HG03469 (cell line): ENCODE data around the gene EEA1.

ENCODE experiments used
- ATAC-seq: cut with Tn5 transposase; IDR thresholded peaks from one replicate; pipeline ENCODE4 v1.9.1; 2021; ENCODE audit warnings: mild to moderate bottlenecking, moderate library complexity, moderate number of reproducible peaks; ENCODE audit not compliant: unreplicated experiment

EEA1 gene

DNA sequence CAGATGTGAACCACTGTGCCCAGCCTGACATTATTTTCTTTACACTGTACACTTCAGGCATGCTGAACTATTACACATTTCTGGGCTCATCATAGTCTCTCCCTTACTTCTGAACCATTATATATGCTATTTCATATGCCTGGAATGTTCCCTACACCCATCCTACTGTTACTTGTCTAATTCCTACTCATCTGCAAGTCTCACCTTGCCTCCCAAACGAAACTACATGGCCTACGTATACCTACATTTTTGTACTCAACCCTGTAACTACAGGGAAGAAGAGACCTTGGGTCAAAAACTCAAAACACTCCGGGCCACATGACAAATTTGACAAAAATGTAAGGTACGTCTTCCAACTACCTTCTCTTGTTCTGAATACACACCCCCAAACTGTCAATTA lies 9.5 kb upstream of the EEA1 start:
- ATAC-seq, result no peak

DNA sequence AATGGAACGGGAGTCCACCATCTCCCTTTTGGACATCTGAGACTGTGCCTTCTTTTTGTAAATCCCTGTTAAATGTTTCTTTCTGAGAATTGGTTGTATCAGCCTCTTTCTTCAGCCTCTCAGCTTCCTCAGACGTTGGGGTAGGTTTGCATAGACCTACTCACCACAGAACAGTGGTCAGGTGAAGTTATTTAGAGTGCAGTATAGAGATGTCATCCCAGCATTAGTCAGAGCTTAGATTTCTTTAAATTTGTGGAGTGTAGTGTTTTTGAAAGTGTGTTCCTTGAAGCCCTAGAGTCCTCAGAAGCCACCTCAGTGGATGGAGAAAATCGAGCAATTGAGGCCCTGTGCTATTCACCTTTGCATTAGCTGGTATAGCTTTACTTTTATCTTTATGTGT lies 8.9 kb upstream of the EEA1 start:
- peak; percentile 79 for ATAC-seq

DNA sequence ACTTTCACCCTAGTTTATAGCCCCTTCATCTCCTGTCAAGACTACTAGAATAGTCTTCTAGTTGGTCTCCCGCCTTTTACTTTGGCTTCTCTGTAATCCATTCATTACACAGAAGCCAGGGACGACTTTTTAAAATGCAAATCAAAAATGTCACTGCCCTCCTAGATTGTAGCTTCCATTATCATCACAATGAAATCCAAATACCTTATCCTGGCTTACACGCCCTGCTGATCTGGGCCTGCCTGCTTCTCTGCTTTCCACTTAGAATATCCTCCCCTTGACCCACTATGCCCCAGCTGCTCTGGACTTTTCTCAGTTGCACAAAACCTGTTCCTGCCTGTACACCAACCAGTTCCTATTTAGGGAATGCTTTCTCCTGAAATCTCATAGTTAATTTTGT lies 4.5 kb upstream of the EEA1 start:
- no peak for ATAC-seq

DNA sequence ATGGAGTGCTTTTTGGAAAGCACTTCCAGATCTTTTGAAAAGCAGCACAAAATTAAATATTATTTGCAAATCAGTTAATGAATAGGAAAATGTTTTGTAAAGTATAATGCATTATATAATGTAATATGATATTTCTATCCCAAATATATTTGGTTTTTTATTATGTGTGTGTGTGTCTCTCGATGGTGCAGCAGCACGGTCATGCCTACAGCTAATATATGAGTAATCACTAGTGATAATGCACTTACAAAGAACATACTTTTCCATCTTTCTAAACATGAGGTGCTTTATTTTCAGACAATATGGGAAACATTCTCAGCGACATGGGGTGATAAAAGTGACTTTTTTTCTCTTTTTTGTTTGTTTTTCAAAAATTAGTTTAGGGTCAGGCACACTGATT lies 1.3 kb upstream of the EEA1 start:
- no peak for ATAC-seq

DNA sequence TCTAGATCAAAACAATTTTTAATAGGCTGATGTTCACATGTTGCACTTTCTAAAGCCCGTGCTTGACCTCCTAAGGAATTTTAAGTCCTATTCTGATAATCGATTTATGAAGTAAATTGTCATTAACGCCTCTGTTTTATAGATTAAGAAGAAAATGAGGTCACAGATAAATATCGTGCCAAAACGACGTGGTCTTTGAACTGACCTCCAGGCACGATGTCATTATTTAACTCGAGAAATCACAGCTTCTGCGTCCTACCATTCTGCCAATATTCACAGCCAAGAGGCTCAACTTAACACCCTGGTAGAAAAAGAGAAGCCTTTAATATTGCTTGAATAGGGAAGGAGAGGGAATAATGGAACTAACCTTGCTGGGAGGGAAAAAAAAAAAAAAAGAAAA lies 888 bp upstream of the EEA1 start:
- no peak for ATAC-seq

DNA sequence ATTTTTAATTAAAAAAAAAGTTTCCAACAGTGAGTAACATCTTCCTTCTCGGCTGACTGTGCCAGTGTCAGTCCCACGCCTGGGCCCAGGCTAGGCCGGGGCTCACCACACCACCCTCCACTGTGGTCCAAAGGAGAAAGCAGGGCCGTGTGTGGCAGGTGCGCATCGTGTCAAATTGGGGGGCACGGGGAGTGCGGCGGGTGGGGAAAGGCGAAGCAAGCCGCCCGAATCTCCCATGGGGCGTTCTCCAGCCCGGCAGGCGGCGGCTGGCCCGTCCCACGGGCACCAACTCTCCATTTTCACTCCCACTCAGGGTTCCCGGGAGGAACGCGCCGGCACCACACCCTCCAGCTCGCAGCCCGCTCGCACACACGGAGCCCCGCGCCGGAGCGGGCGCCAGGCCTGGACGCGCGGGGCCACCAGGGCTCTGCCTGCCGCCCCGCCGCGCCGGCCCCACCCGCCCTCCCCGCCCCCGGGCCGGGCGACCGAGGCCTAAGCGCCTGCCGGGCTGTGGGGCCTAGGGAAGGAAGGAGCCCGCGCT lies 604 bp downstream of the EEA1 start:
- ATAC-seq, result no peak

DNA sequence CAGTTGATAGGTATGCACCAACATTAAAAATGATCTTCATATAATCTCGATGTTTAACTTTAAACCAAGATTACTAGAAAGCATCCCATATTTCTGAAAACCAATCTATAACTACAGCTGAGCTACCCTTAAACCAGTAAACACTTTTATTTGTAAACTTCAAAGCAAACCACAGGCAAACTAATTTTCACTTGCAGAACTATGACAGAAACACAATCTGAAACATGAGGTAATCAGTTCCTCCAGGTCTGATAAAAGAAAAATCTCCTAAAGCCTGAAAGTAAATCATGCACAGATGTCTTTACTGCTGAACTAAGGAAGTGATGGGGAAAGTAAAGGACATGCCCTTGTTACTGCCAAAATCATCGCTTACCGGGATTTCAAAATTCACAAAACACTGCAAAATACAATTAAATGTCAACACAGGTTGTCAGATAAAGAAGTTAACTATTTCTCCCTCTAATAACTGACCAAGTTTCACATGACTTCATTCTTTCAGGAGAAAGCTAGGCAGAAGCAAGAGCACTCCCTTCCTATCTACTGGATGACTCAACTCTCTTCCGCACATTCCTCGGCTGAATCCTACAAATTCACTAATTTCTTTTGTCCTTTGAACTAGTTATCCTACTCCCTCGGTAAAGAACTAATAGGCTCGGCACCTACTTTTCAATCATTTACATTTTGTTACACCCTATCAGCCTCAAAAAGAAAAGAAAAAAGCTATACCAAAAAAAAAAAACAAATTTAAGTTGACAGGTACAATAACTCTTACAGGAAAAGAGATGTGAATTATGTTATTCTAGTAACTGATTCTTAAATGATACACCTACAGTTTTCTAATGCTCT lies 1.4 kb downstream of the EEA1 start:
- no peak for ATAC-seq

DNA sequence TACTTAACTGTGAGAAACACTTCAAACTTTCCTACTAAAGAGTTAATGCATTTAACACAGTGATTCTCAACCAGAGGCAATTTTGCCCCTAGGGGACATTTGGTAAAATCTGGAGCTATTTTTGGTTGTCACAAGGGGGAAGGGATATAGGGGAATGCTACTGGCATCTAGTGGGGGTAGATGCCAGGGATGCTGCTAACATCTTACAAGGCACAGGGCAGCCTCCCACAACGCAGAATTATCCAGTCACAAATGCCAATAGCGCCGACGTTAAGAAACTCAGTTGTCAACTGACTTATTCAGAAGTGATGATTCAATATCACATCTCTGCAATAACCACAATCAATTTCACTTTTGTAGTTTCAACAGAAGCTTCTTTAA lies 2.0 kb downstream of the EEA1 start:
- no peak for ATAC-seq

DNA sequence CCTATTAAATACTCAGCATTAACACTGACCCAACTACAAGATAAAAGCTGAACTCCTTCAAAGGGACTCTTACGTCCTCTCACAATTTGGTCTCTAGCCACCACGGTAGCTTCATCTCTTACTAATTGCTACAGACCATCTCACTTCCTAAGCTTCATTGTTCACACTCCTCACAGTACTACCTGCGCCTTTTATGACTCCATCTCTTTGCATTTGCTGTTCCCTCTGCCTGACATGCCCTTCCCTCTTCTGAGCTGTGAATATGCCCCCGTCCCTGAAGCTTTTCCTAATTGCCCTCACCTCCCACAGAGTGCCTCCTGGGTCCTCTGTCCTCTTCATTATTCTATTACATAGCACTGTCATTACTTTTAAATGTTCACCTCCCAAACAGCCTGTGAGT lies 2.5 kb downstream of the EEA1 start:
- ATAC-seq, result no peak

DNA sequence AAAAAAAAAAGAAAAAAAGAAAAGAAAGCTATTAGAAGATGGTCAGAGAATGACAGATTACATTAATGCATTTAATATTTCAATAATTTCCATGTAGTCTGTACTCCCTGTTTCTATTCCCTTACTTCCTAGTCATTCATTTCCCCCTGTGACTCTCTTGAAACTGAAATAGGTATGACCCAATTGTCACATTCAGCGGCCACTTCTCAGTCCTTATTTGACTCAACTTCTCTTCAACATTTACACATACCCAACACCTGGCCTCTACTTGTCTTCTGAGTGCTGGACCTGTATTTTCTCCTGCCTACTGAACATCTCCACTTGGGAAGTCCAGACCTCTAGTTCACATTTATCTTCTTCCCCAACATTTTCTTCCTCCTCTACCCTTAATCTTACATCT lies 7.2 kb downstream of the EEA1 start:
- ATAC-seq, result peak; percentile 44

DNA sequence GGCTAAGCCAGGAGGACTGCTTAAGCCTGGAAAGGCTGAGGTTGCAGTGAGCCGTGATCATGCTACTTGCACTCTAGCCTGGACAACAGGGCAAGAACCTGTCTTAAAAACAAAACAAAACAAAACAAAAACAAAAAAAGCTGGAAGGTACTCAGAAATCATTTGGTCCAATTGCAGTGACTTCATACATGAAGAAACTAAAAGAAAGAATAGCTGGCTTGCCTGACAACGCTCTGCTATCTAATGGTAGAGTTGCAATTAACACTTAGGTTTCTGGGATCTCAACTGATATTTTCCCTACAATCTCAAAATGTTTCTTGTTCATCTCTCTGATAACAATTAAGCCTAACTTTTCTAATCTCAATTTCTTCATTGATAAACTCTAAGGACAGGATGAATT lies 13.7 kb downstream of the EEA1 start:
- ATAC-seq, result no peak

DNA sequence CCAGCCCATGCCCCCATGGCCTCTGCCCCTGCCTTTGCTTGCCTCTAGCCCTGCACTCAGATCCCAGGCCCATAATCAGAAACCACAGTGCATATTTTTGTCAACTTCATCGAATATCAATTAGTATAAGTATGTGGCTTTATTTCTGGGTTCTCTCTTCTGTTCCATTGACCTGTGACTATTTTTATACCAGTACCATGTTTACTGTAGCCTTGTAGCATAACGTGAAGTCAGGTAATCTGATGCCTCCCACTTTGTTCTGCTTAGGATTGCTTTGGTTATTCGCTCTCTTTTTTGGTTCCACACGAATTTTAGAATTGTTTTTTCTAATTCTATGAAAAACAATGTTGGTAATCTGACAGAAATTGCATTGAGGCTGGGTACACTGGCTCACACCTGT lies 14.9 kb downstream of the EEA1 start:
- no peak for ATAC-seq

DNA sequence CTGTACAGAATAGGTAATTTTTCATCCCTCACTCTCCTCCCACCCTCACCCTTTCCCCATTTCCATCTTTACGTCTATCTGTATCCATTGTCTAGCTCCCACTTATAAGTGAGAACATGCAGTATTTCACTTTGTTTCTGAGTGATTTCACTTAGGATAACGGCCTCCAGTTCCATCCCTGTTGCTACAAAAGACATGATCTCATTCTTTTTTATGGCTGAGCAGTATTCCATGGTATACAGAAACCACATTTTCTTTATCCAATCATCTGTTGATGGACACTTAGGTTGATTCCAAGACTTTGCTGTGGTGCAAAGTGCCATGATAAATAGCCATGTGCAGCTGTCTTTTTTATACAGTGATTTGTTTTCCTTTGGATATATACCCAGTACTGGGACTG lies 16.4 kb downstream of the EEA1 start:
- ATAC-seq, result no peak

DNA sequence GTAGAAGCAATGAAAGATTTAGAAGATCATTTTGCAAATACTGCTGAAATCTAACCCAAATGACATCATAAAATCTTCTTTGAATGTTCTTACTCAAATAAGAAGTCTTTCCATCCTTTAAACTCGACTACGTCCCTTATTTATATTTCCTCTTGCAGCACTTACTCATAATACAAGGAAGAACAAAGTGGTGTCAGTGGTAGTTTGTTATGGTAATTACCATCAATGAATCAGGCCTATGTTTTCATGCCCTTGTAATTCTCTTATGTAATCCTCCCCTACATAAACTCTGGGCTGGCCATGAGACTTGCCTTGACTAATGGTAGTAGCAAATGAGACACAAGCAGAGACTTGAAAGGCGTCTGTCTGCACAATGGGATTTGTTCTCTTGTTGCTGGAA lies 17.0 kb downstream of the EEA1 start:
- ATAC-seq, result no peak

DNA sequence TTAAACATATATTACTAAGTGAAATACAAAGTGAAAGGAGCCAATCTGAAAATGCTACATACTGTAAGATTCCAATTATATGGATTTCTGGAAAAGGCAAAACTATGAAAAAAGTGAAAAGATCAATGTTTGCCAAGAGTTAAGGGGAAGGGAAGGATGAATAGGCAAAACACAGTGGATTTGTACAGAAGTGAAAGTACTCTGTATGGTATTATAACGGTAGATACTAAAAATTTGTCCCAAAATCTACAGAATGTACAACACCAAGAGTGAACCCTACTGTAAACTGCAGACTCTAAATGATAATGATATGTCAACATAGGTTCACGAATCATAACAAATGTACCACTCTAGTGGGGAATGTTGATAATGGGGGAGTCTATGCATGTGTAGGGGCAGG lies 17.8 kb downstream of the EEA1 start:
- no peak for ATAC-seq

DNA sequence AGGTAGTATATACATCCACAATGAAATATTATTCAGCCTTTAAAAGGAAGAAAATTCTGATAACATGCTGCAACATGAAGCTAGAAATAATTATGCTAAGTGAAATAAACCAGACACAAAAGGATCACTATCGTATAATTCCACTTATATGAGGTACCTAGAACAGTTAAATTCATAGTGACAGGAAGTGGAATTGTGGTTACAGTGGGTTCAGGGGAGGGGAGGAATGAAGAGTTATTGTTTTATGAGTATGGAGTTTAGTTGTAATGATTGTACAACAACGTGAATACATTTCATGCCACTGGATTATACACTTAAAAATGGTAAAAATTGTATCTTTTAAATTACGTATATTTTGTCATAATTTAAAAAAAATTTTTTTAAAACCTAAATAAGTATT lies 21.0 kb downstream of the EEA1 start:
- ATAC-seq, result no peak

DNA sequence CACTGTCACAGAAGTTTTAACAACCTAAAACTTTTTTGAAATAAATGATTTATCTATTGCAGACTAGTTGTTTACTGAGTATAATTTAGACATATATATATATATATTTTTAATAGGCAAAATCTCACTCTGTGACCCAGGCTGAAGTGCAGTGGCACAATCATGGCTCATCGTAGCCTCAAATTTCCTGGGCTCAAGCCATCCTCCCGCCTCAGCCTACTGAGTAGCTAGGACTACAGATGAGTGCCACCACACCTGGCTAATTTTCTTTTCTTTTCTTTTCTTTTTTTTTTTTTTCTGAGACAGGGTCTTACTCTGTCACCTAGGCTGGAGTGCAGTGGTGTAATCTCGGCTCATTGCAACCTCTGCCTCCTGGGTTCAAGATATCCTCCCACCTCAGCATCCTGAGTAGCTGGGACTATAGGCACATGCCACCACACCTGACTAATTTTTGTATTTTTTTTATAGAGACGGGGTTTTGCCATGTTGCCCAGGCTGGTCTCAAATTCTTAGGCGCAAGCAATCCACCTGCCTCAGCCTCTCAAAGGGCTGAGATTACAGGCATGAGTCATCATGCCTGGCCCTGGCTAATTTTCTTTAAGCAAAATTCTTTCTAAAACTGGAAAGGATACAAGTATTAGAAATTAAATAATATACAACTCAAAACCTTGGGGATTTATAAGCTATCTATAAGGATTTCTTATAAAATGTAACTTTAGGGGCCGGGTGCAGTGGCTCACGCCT lies 23.1 kb downstream of the EEA1 start:
- ATAC-seq, result no peak

DNA sequence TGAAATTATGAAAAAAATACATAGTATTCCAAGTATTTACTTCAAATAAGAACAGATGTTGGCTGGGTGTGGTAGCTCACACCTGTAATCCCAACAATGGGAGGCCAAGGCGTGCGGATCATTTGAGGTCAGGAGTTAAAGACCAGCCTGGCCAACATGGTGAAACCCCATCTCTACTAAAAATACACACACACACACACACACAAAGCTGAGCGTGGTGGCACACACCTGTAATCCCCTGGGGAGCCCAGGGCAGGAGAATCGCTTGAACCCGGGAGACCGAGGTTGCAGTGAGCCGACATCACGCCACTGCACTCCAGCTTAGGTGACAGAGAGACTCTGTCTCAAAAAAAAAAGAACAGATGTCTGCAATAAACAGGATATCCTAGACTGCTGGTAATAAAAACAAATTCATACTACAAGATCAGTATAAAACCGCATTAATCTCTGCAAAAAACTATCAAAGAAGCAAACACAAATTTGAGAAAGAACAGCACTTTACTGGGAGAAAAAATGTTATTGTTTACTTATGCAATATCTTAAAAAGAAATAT lies 23.8 kb downstream of the EEA1 start:
- ATAC-seq, result no peak

DNA sequence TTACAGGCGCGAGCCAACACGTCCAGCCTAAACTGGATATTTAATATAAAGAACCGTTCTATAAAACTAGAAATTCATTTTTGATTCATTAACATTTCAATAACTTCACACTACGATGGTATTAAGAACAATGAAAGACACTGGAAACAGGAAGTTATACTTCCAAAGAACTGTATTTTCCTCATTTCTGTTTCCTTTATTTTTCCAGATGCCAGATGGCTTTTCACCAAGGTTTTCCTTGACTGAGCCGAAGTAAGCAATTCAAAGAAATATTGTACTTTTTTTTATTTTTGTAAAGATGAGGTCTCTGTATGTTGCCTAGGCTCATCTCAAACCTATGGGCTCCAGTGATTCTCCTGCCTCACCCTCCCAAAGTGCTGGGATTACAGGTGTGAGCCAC lies 28.2 kb downstream of the EEA1 start:
- no peak for ATAC-seq

DNA sequence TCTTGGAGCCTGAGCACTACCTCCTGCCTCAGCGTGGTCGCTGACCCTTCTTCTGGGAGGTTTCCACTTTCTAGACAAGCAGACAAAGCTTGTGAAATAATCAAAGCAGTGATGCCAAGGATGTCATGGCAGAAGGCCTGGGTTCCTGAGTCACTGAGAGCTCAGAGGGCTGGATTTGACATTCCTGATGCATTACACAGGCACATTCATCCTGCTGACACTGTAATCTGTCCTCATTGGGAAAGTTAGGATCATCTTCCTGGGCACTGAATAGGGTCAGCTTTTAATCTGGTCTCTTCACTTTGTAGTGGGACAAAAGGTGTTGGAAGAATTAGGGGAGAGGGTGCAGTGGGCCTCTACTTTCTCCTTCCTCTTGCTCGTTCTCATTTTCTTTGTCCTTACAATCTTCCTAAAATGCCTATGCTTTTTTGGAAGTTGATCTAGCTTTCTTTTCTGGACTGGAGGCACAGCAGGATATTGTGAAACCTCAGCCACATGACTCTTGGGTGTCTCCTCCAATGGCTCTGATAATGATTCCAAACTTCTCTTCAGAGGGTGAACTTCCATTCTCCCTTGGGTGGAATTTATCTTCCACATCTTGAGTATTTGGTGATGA lies 29.6 kb downstream of the EEA1 start:
- no peak for ATAC-seq

DNA sequence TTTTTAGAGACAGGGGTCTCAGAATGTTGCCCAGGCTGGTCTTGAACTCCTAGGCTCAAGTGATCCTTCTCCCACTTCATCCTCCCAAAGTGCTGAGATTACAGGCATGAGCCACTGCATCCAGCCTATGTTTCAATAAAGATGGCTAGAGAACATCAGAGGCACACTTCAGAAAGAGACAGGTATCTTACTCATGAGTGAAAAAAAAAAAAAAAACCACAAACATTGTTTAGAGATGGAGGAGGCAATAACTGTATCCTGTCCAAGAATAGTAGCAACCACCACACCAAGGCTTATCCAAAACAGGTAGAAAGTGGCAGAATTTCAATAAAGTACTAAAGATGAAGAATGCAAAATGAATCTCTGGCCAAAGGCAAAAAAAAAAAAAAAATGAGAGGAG lies 30.3 kb downstream of the EEA1 start:
- ATAC-seq, result no peak

DNA sequence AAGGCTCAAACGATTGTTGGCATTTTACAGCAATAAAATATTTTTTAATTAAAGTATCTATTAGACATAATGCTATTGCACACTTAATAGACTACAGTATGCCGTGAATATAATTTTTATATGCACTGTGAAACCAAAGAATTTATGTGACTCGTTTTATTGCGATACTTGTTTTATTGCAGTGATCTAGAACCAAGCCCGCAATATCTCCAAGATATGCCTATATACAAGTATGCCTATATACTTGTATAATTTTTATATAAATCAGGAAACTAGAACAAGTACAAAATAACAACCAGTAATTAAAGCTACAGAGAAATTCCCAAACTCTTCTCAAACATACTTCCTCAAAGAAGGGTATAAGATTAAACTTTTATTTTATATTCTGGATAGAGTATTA lies 31.3 kb downstream of the EEA1 start:
- no peak for ATAC-seq
